MM.1S (cell line): ENCODE results near the gene NAT9.

Source experiments
- DNase-seq: peaks from one replicate; pipeline ENCODE4 v3.0.0-alpha.2; 2015
- H2AFZ ChIP-seq: fragments of 300-600 bp; sonication (generic); 2 replicates; pipeline ENCODE4 v1.6.0; 2016; ENCODE audit warnings: antibody characterized with exemption, low read length
- H3F3A ChIP-seq: fragments of 300-600 bp; sonication (generic); 2 replicates; pipeline ENCODE4 v1.6.1; 2016; ENCODE audit warnings: mild to moderate bottlenecking, antibody characterized with exemption, low read length, moderate library complexity, mixed read lengths; ENCODE audit not compliant: insufficient read depth
- H3K27ac ChIP-seq: fragments of 300-600 bp; sonication (generic); 2 replicates; pipeline ENCODE4 v1.5.1; 2016; ENCODE audit warnings: mild to moderate bottlenecking, low read length
- H3K27me3 ChIP-seq: fragments of 300-600 bp; sonication (generic); replicated peaks from 2 replicates; pipeline ENCODE4 v1.6.0; 2016; ENCODE audit warnings: low read length; ENCODE audit not compliant: insufficient read depth
- H3K36me3 ChIP-seq: fragments of 300-600 bp; sonication (generic); replicated peaks from 2 replicates; pipeline ENCODE4 v1.6.1; 2016; ENCODE audit warnings: mild to moderate bottlenecking, low read length, mixed read lengths; ENCODE audit not compliant: insufficient read depth
- H3K4me1 ChIP-seq: fragments of 300-600 bp; sonication (generic); 2 replicates; pipeline ENCODE4 v1.6.1; 2016; ENCODE audit warnings: low read length, mixed read lengths
- H3K4me2 ChIP-seq: fragments of 300-600 bp; sonication (generic); 2 replicates; pipeline ENCODE4 v1.6.0; 2016; ENCODE audit warnings: low read depth, low read length
- H3K4me3 ChIP-seq: fragments of 300-600 bp; sonication (generic); 2 replicates; pipeline ENCODE4 v1.5.1; 2016; ENCODE audit warnings: low read length, mixed read lengths
- H3K79me2 ChIP-seq: fragments of 300-600 bp; sonication (generic); 2 replicates; pipeline ENCODE4 v1.6.1; 2016; ENCODE audit warnings: mixed run types, low read length, mixed read lengths
- H3K9ac ChIP-seq: fragments of 300-600 bp; sonication (generic); 2 replicates; pipeline ENCODE4 v1.6.1; 2016; ENCODE audit warnings: low read length, mixed read lengths
- H3K9me2 ChIP-seq: fragments of 300-600 bp; sonication (generic); replicated peaks from 2 replicates; pipeline ENCODE4 v1.6.1; 2016; ENCODE audit warnings: mild to moderate bottlenecking, low read length, mixed read lengths; ENCODE audit not compliant: insufficient read depth
- H3K9me3 ChIP-seq: fragments of 300-600 bp; sonication (generic); replicated peaks from 2 replicates; pipeline ENCODE4 v1.6.1; 2016; ENCODE audit warnings: mild to moderate bottlenecking, low read length, mixed read lengths; ENCODE audit not compliant: insufficient read depth
- H4K20me1 ChIP-seq: fragments of 300-600 bp; sonication (generic); 2 replicates; pipeline ENCODE4 v1.6.1; 2016; ENCODE audit warnings: mild to moderate bottlenecking, low read length, moderate library complexity, mixed read lengths; ENCODE audit not compliant: insufficient read depth
- CTCF ChIP-seq: fragments of 300-600 bp; sonication (generic); IDR thresholded peaks from 2 replicates; pipeline ENCODE4 v1.5.1; 2016; ENCODE audit warnings: antibody characterized with exemption, low read length, mixed read lengths
- EZH2 ChIP-seq: fragments of 300-600 bp; sonication (generic); optimal IDR thresholded peaks from 2 replicates; pipeline ENCODE3; 2017; ENCODE audit warnings: low read depth, mild to moderate bottlenecking, antibody characterized with exemption, low read length, mixed read lengths
- EZH2phosphoT487 ChIP-seq: fragments of 300-600 bp; sonication (generic); IDR thresholded peaks from 2 replicates; pipeline ENCODE4 v1.6.1; 2018; ENCODE audit warnings: antibody characterized with exemption, low read length

The NAT9 gene

GRCh38 chr17:74795327-74796020 lies 19.3 kb upstream of the NAT9 start:
- Histone ChIP-seq H3K9me2 (no peaks in the 10 kb centered on the region), H3K4me3 (no peak overlapping the region), H3K9ac (no peak overlapping the region), H3K27ac (no peak overlapping the region), H3K4me1 (no peaks in the 10 kb centered on the region), H3K4me2 (no peak overlapping the region), H2AFZ (no peak overlapping the region), H3K9me3 (no peaks in the 10 kb centered on the region), H3K79me2 (no peaks in the 10 kb centered on the region), H4K20me1 (no peaks in the 10 kb centered on the region), H3K27me3 (no peaks in the 10 kb centered on the region), H3K36me3 (no peaks in the 10 kb centered on the region), H3F3A (no peaks in the 10 kb centered on the region)
- no peak for DNase-seq
- TF ChIP-seq CTCF (no peak), EZH2 (no peak), EZH2phosphoT487 (no peak)

DNA sequence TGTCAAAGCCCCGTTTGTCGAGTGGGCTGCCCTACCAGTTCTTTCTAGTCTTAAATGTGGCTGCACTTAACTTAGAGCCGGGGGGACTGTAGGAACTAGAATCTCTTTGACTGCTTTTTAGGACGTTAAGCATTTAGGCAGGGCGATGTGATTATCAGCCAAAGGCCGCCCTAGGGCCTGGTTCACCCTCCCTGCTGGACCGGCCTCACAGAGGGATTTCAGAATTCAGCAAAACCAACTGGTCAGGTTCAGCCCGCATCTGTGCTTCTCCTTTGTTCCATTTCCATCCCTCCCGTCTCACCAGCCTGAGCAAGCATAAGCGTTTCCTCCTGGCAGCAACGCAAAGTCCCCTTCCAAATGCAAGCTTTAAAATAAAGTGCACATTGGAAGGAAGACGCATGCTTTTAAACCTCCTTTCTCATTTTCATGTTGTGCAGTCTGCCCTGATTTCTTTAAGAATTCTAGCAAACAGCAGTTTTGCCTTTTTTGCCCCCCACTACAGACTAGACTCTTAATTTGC lies 16.5 kb upstream of the NAT9 start:
- Histone ChIP-seq H3K9ac (no peak overlapping the region), H3K9me2 (no peaks in the 10 kb centered on the region), H3K9me3 (no peaks in the 10 kb centered on the region), H3K4me3 (no peak overlapping the region), H3K4me1 (no peaks in the 10 kb centered on the region), H3F3A (no peaks in the 10 kb centered on the region), H2AFZ (no peak overlapping the region), H3K27ac (no peak overlapping the region), H3K36me3 (no peaks in the 10 kb centered on the region), H3K4me2 (no peak overlapping the region), H3K27me3 (no peaks in the 10 kb centered on the region), H4K20me1 (no peaks in the 10 kb centered on the region), H3K79me2 (no peaks in the 10 kb centered on the region)
- no peak for DNase-seq
- TF ChIP-seq CTCF (no peak), EZH2phosphoT487 (no peak), EZH2 (no peak)

- Histone ChIP-seq H3K27me3 (no peaks in the 10 kb centered on the region), H3K79me2 (peaks cover 7% of the 10 kb centered on the region; the same call in 1 of the 2 replicates), H3K9me2 (no peaks in the 10 kb centered on the region), H3K36me3 (no peaks in the 10 kb centered on the region), H3K4me3 (no peak overlapping the region), H3K9ac (no peak overlapping the region), H3K27ac (no peak overlapping the region), H3K4me1 (peaks cover 3% of the 10 kb centered on the region), H3K4me2 (no peak overlapping the region), H2AFZ (no peak overlapping the region), H3K9me3 (no peaks in the 10 kb centered on the region), H3F3A (peaks cover 1% of the 10 kb centered on the region; the same call in 1 of the 2 replicates), H4K20me1 (no peaks in the 10 kb centered on the region)
- no peak for TF ChIP-seq EZH2phosphoT487
- TF ChIP-seq CTCF, result no peak
- no peak for TF ChIP-seq EZH2
- DNase-seq, result no peak
Observed at GRCh38 chr17:74790161-74791058, 14.3 kb upstream of the NAT9 start.
